ENCODE results near the gene RAD18.

RAD18 gene, protein sequence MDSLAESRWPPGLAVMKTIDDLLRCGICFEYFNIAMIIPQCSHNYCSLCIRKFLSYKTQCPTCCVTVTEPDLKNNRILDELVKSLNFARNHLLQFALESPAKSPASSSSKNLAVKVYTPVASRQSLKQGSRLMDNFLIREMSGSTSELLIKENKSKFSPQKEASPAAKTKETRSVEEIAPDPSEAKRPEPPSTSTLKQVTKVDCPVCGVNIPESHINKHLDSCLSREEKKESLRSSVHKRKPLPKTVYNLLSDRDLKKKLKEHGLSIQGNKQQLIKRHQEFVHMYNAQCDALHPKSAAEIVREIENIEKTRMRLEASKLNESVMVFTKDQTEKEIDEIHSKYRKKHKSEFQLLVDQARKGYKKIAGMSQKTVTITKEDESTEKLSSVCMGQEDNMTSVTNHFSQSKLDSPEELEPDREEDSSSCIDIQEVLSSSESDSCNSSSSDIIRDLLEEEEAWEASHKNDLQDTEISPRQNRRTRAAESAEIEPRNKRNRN

DNA sequence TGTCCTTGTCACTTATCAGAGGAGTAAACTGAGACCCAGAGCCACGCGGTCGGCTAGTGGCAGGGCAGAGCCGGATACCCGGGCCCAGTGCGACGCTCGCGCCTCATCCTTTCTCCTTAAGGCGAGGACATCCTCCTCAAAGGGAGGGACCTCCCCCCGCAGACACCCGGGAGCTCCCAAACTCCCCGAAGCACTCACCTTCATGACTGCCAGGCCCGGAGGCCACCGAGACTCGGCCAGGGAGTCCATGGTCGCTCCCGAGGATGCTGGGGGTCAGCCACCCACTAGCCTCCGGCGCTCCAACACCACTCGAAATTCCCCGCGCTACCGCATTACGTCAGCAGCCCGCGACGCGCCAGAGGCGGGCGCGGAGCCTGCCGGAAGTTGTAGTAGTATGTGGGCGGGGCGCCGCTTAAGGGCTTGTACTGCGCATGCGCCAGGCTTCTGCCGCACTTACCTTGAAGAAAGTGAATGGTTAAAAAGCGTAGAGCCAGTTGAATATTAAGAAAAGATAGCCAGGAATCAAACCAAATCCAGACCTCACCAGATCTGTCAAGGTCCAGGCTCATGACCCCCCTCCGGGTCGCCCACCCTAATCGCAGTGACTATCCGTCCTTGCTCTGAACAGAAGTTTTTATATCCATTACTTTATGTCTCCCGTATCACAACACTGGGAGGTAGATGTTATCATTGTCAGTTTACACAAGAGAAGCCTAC, at the start of gene RAD18:
Gene RAD18 (minus strand): TSS at position 336 of the 717 bp plus-strand sequence. CDS start 87 bp downstream, at position 249.
- DNase-seq (ENCODE audit: low read depth), result peak; percentile 90

DNA sequence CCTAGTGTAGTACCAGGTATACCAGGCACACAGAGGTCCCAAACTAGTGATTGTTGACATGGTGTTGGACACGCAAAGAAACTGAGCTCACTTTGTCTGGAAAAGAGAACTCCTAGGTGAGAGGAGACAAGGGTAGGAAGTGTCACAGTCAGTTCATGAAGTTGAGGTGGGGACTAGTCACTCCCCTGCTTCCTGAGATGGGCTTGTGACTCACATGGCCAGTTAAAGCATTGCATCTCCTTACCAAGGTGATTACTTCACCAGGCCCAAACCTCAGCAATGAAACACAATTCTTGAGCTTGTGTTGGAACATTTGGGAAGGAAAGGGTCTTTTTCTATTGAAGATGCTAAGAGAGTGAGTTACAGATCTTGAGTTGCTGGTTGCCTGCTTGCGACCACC, 49.2 kb upstream of the RAD18 start:
- no peak for DNase-seq (ENCODE audit: low read depth)

DNA sequence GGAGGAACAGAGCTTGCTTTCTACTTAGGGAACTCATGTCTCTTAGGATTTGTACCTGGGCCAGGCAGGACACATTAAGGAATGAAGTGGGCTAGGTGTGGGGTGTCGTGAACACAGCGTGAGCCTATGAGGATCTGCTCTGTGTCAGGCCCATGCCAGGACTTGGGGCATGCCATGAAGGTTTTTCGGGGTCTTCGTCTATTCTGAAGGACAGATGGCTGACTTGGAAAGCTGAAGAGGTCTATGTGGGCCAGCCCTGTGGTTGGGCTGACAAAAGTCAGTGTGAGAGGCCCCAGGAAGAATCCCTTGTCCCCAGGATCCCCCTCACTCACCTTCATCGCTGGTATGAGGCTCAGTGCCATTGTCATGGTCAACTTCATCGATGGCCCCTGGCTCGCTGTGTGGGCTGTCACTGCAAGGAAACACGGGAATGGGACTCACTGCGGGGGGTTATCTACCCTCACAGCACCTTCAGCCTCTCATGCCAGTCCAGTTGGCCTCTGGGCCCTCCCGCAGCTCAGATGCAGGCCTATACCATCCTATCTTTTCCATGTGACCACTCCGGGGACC, 46.8 kb upstream of the RAD18 start:
- DNase-seq (ENCODE audit: low read depth), result no peak

DNA sequence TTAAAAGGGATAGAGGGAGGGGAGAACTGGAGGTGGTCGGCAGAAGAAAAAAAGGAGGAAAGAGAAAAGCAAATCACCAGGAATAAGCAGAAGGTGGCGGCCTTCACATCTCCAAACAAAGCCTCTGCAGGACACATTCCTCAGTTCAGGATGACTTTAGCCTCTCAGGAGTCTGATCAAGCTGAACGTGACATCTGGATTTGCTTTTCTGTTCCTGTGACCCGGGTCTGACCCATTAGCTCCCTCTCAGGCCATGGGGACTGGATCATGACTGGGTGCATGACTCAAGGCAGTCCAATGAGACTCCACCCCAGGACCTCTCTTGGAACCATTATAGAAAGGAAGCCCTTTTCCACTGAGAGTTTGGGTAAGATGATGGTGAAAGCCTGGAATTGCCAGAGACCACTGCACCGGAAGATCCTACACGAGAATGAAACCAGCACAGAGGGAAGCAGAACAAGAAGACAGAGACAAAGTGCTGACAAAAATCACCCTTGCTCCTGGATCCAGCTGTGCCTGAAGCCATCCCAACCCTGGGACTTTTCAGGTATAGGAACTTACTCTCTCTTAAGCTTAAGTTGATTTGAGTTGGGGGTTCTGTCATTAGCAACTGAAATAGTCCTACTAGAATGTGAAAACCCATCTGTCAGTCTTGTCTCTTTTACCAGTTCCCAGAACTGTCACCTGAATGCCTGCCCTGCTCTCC, 45.4 kb upstream of the RAD18 start:
- DNase-seq (ENCODE audit: low read depth), result peak; percentile 43

DNA sequence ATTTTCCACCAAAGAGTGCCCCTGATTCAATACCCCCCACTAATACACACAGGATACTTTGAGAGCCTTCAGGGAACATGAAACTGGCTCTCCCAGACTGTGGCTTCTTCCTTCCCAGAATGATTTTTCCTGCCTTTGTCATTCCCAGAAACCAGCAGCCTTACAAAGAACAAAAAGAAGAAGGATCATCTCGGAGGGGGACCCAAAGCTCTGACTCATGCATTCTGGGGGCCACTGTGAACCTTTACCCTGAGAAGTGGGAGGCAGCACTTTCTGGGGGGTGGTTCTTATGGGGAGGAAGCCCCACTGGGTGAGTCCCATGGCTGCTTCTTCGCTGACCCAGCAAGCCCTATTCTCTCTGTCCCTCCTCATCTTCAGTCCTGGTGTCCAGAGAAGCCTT, 44.7 kb upstream of the RAD18 start:
- no peak for DNase-seq (ENCODE audit: low read depth)

DNA sequence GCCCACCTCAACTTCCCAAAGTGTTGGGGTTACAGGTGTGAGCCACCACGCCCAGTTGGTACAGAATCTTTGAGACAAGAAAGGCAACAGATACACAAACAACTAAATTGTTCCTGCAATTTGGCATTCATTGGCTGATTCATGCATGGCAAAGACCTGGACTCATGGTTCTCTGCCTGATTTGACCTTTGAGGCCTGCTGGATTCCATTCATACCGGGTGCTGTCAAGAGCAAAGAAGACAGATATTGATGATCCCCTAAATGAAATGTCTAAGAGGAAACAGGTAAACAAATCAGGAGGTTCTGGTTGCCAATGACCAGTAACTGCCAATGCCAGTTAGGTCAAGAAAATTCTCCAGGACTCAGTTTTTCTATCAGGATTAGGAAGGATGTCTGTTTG, 43.9 kb upstream of the RAD18 start:
- DNase-seq (ENCODE audit: low read depth), result no peak

DNA sequence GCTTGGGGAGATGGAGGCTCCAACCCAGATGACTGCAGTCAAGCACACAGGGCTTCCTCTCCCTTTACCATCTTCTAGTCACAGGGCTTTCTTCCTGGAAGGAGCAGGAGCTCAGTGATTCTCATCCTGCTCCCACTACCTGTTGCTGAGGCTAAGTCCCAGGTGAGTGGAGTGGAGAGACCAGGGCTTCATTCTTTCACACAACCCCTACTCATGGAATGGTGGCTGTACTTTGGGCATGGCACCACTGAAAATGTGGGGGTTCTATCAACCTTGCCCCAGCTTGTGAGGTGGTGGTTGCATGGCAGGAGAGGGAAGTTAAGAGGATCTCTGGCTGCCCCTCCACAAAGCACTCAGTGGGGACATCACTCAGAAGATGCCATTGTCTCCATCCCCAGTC, 36.8 kb upstream of the RAD18 start:
- DNase-seq (ENCODE audit: low read depth), result no peak

DNA sequence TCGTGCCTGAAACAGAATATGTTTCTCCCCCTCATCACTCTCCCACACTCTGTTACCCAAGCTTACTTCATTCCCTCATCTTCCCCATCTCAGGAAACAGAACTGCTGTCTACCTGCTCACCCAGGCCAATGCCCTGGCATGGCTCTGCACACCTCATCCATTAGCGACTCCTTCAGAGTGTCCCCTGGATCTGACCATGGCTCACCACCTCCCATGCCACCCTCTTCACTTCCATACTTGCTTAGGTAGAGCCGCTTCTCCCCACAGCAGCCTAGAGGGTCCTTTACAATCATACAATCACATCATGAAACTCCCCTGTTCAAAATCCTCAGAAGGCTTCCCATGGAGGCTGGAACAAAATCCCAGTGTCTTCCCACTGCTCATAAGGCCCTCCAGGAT, 33.9 kb upstream of the RAD18 start:
- DNase-seq (ENCODE audit: low read depth), result no peak

DNA sequence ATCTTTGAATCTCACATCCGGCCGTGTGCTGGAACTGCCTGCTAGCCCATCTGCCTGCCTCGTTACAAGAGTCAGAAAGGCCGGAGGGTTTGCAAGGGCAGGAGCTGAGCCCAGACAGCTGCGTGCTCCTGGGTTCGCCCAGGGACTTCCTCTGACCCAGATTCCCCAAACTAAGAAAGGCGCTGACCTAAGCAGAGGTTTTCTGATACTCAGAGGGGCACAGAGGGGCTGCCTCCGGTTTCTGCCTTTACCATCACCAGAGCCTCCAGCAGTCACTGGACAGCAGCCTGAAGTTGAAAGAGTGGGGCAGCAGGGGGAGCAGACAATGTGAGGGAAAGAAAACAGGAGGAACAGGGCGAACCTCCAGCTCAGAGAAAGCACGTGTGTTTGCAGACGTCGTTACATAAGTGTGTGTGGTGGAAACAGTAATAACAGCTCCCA, 33.4 kb upstream of the RAD18 start:
- peak; percentile 63 for DNase-seq (ENCODE audit: low read depth)

DNA sequence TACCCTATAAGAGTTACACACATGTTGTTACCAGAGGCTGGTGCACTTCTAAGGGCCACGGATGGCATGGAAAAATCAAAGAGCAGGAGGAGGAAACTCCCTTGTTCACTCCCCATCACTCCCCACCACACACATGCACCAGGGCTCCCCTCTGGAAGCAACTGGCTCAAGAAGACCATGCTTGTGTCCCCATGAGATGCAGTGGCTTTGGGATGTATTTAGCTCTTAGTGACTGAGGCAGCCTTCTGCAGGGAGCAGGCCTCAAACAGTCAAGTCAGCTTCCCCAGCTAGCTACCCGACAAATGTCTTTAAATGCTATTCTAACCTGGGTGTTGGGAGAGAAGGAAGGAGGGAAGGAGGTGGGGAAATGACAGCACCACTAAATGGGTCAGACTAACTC, 32.9 kb upstream of the RAD18 start:
- DNase-seq (ENCODE audit: low read depth), result no peak

DNA sequence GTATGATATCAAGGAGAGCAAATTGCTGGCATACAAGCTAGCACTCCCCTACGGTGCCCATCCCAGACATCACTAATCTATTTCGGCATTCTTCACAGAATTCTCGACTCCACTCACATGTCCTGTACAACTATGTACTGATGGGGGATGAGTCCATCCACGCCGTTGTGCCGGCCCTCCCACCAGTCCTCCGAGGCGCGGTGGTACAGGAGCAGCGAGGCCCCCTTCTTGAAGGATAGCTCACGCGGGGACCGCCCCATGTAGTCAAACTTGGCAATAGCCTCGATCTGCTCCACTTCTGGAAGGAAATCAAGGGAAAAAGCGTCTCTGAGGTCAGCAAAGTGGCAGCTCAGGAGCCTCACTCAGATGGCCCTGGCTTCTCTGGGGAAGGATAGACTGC, 31.0 kb upstream of the RAD18 start:
- DNase-seq (ENCODE audit: low read depth), result no peak

DNA sequence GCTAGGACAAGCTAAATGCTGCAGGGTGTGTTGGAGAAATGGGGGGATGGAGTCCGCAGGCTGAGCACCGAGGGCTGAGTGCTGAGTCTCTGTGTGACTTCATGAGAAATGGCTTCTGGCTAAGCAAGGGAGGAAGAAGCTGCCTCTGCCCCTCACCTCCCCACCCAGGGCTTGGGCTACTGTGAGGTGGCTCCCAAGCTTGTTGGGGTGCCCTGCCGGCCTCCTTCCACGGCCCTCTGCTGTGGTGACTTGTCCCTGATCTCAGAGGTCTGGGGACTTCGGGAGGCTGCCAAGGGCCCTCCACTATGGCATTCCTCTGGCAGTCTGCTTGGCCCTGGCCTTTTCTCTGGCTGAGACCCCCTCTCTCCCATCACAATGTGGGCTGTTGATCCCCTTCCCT, 30.1 kb upstream of the RAD18 start:
- DNase-seq (ENCODE audit: low read depth), result no peak

DNA sequence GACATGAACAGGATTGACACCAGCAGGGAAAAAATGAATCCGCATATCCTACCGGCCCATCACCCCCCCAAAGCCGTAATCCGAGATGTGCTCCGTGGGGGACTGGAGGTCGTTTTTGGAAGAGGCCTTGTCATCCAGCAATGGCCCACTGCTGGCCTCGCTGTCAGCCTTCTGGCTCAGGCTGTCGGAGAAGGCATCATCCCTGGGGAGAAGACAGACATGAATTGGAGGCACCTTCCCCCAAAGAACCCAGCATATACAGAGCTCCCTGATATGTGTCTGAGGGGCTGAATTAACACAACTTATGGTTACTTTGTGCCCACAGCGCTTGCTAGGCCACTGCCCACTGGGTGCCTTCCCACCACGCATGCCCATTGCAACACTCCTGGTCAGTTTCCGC, 29.6 kb upstream of the RAD18 start:
- no peak for DNase-seq (ENCODE audit: low read depth)

DNA sequence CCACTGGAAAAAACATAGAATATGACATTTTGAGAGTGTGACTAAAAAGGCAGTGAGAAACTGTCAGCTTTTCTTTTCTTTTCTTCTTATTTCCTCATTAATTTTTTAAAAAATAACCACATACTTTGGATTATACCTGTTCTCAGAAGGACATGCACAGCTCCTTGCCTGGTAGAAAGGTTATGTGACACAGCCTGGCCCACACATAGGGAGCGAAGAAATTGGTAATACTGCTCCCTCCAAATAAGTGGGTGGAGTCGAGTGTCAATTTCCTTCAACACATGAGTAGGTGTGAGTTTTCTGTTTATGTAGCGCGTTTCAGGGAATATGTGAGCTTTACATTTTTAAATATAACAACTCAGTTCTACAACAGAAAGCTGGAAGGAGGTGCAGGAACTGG, 28.9 kb upstream of the RAD18 start:
- DNase-seq (ENCODE audit: low read depth), result no peak

DNA sequence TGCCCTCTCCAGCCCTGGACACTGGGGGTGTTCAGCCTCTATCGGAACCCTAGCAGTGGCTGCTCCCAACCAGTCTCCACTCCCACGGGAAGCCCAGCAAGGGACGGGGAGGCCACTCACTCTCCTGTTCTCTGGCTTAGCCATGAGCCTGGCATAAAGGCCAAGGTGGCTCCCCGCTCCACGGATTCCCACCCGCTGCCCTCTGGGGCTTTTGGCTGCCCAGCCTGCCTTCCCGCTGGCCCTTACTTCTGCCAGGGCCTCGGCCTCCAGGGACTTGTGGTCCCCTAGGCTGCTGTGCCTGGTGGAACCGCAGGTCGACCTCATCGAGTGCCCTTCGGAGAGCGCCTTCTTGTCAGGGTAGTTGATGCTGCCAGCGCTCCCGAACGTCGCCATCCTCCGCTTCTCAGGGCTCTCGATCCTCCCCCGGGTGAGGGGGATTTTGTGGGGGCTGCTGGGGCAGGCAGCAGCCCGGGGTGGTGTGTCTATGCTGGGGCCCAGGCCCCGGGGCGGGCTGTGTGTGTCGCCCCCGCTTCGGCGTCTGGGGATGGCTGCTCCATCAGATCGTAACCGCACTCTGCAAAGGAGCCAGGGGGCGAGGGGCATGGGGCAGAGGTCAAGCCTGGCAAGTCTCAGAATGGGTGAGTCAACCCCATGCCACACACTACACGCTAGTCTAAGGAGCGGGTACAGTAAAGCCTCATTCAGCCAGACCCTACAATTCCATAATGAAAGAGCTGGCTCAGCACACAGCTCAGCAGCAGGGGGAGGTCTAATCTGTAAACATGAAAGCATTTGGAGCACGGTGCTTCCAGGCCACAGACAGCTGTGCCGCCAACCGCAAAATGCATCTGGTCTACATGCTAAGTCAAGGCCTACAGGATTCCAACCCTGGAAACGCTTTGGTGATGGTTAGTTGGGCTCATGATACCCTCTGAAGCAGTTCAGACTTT, 27.3 kb upstream of the RAD18 start:
- DNase-seq (ENCODE audit: low read depth), result peak; percentile 59

DNA sequence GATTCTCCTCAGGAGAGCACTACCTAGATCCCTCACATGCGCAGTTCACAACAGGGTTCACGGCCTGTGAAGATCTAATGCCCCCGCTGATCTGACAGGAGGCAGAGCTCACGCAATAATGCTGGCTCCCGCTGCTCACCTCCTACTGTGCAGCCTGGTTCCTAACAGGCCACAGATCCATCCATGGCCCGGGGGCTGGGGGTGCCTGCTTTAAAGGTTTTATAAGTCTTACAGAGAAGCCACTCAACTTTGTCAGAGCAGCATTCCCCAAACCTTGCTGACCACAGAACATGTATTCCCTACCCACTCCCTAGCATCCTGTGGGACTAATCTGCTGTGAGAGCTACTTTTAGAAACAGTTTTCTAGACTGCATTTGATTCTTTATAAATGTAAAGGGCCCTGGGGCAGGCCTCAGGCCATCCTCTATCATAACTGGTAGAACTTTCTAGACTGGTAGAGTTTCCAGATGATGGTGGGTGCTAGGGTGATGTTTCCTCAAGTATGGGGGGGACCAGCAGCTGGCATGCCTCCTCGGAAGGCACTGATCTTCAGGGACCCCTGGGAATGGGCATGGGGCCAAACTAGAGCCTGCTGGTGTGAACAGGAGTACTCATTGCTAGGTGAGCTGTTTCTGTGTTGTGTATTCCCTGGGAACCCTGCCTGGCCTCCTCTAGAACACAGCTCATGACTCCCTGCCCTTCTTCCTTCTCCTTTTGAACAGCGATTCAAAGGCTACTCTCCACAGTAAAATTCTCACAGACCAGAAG, 25.7 kb upstream of the RAD18 start:
- DNase-seq (ENCODE audit: low read depth), result no peak

DNA sequence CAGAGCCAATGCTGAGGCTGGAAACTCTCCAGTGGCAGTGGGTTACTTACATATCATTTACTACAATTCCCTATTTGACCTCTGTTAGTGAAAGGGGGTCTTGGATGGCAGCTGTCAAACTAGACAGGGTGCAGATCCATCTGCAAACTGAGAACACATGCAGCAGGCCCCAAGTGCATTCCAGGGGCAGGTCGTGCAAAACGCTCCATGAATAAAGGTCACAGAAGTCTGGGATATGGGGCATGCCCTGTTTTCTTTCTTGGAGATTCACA, 25.0 kb upstream of the RAD18 start:
- no peak for DNase-seq (ENCODE audit: low read depth)

DNA sequence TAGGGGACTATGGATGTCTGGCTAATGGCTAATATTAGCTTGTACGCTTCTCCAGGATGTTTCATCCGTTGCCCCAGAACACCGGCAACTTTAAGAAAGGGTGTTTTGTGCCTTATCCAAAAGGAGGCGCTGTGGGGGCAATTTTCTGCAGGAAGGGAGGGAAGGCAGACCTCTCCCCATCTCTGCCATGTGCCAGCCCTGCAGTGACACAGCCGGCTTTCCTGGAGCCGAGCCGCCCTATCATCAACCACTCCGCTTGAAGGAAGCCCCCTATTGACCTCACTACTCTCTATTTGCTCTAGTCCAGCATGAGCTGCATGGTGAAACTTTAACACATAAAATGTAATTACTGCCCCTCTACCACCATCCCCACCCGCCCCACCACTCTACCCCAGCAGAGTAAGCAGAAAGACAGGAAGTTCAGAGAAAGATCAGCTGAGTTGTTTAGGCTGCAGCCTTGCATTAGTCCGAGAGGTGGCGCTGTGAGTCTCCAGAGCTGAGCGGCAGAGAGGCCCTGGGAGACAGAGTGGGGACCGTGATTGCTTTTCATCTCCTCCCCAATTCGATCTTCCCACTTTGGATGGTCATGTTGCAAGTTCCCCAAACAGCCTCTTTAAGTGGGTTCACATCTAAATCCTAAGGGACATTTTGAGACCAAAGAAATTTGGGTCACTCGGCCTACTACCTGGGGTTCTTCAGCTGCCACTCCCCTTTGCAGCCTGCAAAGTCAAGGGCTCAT, 24.5 kb upstream of the RAD18 start:
- peak; percentile 55 for DNase-seq (ENCODE audit: low read depth)

DNA sequence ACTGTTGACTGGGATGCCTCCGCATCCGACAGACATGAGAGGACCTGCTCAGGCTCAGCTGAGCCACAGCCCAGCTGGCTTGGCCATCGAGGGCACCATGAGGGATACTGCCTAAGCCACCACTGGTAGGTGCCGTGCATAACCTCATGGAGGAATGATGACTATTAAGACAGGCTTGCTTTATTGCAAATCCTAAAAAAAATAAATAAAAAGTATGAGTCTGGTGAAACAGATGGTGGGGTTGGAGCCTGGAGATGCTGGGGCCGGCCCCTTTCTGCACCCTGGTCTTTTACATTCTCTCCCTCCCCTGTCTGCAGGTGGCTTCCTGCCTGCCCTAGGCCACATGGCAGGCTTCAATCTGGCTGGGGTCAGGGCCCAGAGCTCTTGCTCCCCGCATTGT, 24.0 kb upstream of the RAD18 start:
- no peak for DNase-seq (ENCODE audit: low read depth)

DNA sequence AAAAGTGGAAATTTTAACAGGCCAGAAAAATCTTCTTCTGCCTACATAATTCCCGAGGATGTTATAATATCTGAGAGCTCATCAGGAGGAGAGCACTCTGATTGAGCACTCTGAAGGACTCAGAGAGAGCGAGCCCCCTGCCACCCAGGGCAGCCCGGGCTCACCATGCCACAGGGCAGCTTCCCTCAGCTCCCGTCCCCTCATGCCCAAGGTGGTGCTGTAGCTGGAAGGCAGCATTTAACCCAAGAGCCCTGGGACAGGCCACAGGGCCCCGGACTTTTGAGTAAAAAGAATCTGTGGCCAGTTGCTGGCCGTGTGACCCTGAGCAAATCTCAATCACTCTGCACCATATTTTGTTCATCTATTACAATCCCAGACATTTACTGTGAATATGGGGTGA, 23.5 kb upstream of the RAD18 start:
- no peak for DNase-seq (ENCODE audit: low read depth)
